ENCODE data around the gene ISCU.

- TF ChIP-seq CTCF (conservative IDR thresholded peaks at IDR 0.05 in 1 of 2, IDR thresholded peaks at IDR 0.05 in 1 of 2; ENCODE audit: low read depth in 1 of 2, low read length in 2 of 2) (no peak), EZH2 (IDR thresholded peaks at IDR 0.05; ENCODE audit: low read length, missing control alignments) (no peak)
Observed at GRCh38 chr12:108583991-108584390, 21.6 kb downstream of the ISCU start.

Data from fibroblast of lung (primary cell).